ENCODE results near the gene ZDHHC11.

ZDHHC11 gene

DNA sequence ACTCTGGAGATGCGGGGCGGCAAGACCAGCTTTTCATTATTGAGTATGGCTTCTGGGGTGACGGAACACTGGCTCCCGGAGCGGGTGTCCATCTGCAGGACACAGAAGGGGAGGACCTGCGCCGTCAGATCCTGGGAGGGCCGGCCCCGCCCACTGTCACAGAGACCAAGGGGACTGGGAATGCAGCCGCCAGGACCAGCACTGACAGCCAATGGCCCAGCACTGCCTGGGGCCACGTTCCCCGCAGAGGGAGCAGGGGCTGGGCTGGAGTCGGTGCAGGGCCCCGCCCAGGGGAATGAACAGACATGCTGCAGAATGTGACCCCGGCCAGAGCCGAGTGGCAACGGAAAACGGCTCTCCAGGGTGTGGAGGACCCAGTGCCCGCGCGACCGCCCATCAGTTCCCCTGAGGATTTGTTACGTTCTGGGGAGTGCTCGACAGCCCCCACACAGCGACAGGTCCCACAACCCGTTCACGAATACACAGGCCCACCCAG lies at the start of gene ZDHHC11:
TSS of gene ZDHHC11 (minus strand) at position 476 of the 496 bp plus-strand sequence. CDS start at position 92, 384 bp downstream.
- DNase-seq: peak in 9 of 42 donors; percentile 11 to 57 (median 28)
- intact Hi-C loops (cut with DNase I): no loop called here

- intact Hi-C loops (cut with DNase I): loop anchor here (10.0 kb wide), 2 partner anchors 419 to 449 kb away; partner anchors contain the start of gene EXOC3
- no peak for DNase-seq
Measured at GRCh38 chr5:893711-894110, 42.9 kb upstream of the ZDHHC11 start.

DNA sequence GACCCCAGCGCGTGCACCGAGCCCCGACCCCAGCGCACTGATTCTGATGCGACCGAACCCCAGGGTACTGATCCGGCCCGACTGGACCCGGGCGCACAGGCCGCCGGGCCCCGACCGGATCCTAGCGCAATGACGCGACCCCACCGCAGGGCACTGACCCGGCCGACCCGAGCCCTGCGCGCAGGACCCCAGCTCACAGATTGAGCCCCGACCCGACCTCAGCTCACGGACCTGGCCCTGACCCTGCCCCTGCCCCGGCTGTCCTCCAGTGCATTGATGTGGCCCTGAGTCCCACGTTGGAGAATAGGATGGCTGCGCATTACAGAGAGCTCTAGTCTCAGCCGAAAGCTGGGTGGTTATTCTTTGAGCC lies 42.3 kb upstream of the ZDHHC11 start:
- intact Hi-C loops (cut with DNase I): loop anchor here (10.0 kb wide), 2 partner anchors 418 to 448 kb away; partner anchors contain the start of gene EXOC3
- no peak for DNase-seq

GRCh38 chr5:892394-893136 lies 41.8 kb upstream of the ZDHHC11 start, which contains the start of the genes BRD9 and TRIP13:
TSS of gene BRD9 (minus strand) at chr5:892801. CDS start at chr5:892657, 144 bp downstream.
TSS of gene TRIP13 (plus strand) at chr5:892884. CDS start at chr5:892999, 115 bp downstream.
- intact Hi-C loops (cut with DNase I): loop anchor here (10.0 kb wide), 2 partner anchors 418 to 448 kb away; partner anchors contain the start of gene EXOC3
- peak; percentile 40 to 94 (median 88) for DNase-seq

DNA sequence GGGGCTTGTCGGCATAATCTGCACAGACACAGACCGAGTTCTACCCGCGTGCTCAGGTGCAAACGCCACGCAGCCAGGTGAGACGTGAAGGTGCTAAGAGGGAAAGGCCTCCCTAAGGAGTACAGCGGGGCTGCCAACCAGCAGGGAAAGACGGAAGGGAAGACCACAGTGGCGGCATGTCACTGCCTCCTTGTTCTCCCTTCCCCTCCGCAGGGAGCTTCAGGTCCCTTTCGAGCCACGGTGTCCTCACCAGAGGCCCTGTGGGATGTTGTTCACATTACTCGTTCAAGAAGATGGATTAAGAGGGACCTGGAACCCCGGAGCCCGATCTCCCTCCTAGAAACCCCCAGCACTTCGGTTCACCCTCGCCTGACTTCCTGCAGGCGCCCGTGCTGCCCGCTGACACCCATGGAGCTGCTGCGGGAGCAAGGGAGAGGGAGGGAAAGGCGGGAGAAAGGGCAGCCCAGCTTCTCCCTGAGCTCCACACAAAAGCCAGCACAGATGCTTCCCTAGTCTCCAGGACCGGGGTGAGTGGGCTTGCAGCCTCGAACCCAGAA lies 41.1 kb upstream of the ZDHHC11 start:
- DNase-seq: peak in 14 of 42 donors; percentile 8 to 49 (median 20)
- intact Hi-C loops (cut with DNase I): loop anchor here (10.0 kb wide), 2 partner anchors 417 to 447 kb away; partner anchors contain the start of gene EXOC3

GRCh38 chr5:891117-891836 lies 40.5 kb upstream of the ZDHHC11 start:
- intact Hi-C loops (cut with DNase I): loop anchor here (10.0 kb wide), 2 partner anchors 416 to 446 kb away; partner anchors contain the start of gene EXOC3
- DNase-seq: peak in 1 of 42 donors; percentile 14

- intact Hi-C loops (cut with DNase I): no loop called here
- peak in 1 of 42 donors; percentile 5 for DNase-seq
Measured at GRCh38 chr5:889075-889710, 38.4 kb upstream of the ZDHHC11 start.

GRCh38 chr5:888638-889035 lies 37.9 kb upstream of the ZDHHC11 start:
- peak in 1 of 42 donors; percentile 8 for DNase-seq
- intact Hi-C loops (cut with DNase I): no loop called here

DNA sequence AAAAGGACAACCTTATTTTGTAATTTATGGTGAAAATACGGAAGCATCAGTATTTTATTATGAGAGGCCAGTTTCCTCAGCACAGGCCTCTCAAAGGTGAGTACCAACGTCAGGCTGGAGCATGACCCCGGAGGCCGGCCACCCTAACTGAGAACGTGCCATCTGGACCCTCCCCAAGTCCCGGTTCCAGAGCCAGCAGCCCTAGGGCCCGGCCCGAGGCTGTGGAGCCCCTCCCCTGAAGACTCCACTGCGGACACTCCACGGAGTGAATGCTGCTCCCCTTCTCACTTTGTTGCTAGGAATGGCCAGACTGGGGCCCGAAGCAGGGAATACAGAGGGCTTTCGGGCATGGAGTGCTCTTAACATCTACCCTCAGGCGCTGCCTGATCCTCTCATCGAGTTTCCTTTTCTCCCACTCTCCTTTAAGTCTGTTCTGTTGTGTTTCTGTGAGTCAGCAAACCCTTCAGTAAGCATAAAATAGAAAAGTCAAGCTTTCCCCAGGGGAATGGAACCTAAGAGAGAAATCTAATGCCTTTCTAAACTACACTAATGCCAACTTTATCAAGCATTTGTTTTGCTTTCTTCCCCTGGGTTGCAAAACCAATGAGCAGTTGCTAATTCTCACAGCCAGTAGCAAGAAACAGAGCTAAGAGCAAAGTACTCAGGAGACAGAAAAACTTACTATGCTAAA lies 37.3 kb upstream of the ZDHHC11 start:
- peak in 1 of 42 donors; percentile 7 for DNase-seq
- intact Hi-C loops (cut with DNase I): no loop called here

DNA sequence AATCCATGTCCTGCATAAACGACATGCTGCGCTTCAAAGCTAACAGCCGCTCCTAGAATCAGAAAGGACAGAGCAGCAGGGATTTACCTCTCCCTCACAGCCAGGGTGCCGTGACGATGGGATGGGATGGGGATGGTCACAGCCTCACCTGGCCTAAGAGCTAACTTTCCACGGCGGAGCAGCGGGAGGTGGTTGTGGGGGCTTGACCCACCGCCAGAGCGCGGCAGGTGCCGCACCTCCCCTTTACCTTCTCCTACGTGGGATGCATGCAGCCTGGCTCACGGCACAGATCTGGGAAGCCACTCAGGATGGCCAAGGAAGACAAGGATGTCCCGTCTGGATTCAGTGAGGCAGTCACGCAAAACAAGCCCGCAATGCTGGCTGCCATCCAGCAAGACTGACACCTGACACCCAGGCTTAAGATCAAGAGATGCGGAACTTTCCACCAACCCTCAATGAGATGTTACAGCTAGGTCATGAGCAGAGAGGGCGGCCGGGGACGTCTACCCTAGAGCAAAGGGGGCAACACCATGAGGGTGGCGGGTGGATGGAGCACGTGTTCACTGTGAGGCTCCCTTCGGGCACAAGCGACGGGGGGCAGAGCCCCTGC lies 36.0 kb upstream of the ZDHHC11 start:
- peak in 1 of 42 donors; percentile 12 for DNase-seq
- intact Hi-C loops (cut with DNase I): no loop called here

DNA sequence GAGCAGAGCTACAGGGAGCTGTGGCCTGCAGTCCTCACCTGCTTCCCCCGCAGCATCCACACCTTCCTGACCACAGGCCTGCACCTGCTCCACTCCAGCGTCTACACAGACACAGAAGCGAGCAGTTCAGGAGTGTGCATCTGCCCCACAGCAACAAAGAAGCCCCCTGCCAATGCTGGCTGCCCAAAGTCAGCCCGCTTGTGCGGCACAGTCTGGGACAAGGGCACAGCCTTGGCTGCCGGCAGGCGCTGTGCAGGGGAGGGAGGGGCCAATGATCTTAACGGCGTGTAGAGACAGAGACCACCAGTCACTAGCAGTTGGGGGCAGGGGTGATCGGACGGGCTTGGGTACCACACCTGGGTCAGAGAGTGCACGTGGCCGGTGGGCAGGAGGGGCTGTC lies 35.2 kb upstream of the ZDHHC11 start:
- DNase-seq: peak in 1 of 42 donors; percentile 5
- intact Hi-C loops (cut with DNase I): no loop called here

DNA sequence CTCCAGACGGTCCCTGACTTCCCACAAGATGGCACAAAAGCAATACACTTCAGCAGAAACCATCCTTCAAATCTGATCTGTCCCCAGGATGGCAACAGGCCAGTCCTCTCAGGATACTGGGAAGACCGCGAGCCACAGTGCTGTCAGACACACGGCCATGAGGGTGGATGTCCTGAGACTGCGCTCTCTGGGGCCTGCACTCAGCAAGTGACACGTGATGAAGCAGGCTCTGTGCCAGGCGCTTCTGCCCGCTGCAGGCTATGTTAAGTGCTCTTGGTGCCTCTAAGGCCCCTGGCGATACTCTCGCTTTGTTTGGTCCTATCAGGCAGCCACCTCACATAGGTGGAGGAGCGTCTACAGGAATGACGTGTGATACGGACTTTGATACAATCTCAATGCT lies 34.7 kb upstream of the ZDHHC11 start:
- intact Hi-C loops (cut with DNase I): no loop called here
- DNase-seq: peak in 35 of 42 donors; percentile 25 to 84 (median 57)

GRCh38 chr5:885127-885442 lies 34.3 kb upstream of the ZDHHC11 start:
- peak in 1 of 42 donors; percentile 10 for DNase-seq
- intact Hi-C loops (cut with DNase I): no loop called here

GRCh38 chr5:884345-885126 lies 33.8 kb upstream of the ZDHHC11 start:
- intact Hi-C loops (cut with DNase I): no loop called here
- peak in 1 of 42 donors; percentile 13 for DNase-seq

DNA sequence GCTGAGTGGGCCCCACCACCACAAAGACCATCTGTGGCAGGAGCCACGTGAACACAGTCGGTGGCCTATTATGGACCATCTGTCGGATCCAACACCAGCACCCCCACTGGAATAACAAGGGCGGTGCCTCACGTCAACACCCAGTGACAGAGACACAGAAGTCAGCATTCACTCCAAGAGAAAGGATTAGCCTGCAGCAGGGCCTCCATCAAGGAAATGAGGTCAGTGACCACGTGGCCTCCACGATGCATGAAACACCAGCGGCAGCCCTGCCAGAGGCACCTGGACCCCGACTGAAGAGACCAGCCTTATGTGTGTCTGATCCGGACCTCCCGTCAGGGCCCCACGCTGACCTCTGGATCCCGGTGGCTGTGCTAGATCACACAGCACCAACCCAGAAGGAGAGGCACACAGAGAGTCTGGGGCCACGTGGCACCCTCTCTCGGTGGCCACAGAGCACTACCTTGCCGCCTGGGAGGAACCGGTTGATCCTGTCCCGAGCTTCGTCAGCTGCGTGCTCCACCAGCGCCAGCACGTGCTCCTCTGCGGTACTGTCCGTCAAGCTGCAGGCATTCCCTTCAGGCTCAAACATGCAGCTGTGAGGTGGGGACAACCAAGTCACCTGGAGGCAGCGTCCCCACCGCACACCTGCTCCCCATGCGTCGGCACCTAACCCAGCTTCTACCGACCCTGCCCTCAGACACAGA lies 32.8 kb upstream of the ZDHHC11 start:
- DNase-seq: peak in 33 of 42 donors; percentile 7 to 79 (median 44)
- intact Hi-C loops (cut with DNase I): no loop called here
